H1 (cell line): ENCODE measurements around the gene GALT. TPM values are rescaled to one million over a fixed set of nuclear protein-coding genes. Genes with fewer than 3 reads are reported as not detected.

Source experiments
- CHD7 ChIP-seq: fragments of 300-600 bp; sonication (generic); IDR thresholded peaks from 2 replicates; pipeline ENCODE4 v1.7.1; 2012; ENCODE audit warnings: low read length, moderate library complexity, mild to moderate bottlenecking, inconsistent platforms; ENCODE audit not compliant: insufficient replicate concordance
- CTCF ChIP-seq, 3 experiments: IDR thresholded peaks; 1 replicate in 2 of 3; 2 replicates in 1 of 3; pipeline versions ENCODE4 v1.5.1 to v1.6.1; 2011; ENCODE audit warnings: low read length in 3 of 3, mild to moderate bottlenecking in 3 of 3, inconsistent platforms in 2 of 3, low read depth in 1 of 3, moderate library complexity in 1 of 3; ENCODE audit not compliant: insufficient read depth in 1 of 3; ENCODE audit errors: control extremely low read depth in 1 of 3
- EGR1 ChIP-seq: IDR thresholded peaks from 2 replicates; pipeline ENCODE4 v1.6.1; 2011; ENCODE audit warnings: low read depth, low read length, borderline replicate concordance
- KDM1A ChIP-seq: fragments of 200-600, 300-600 bp; sonication (generic); IDR thresholded peaks from 2 replicates; pipeline ENCODE4 v1.7.1; 2016; ENCODE audit warnings: mild to moderate bottlenecking, low read length, borderline replicate concordance
- RAD21 ChIP-seq, 2 experiments: IDR thresholded peaks in 1 of 2; conservative IDR thresholded peaks in 1 of 2; 2 replicates each; pipeline ENCODE4 v1.6.1; 2011; ENCODE audit warnings: low read depth in 2 of 2, low read length in 2 of 2, improper control_type of control experiment in 1 of 2, inconsistent platforms in 1 of 2, mild to moderate bottlenecking in 1 of 2, moderate library complexity in 1 of 2
- SIRT6 ChIP-seq: IDR thresholded peaks from one replicate; pipeline ENCODE4 v1.7.1; 2012; ENCODE audit warnings: low read length, inconsistent platforms
- polyA plus RNA-seq, 7 experiments: library from polyadenylated mRNA; depleted of rRNA in 3 of 7; stranded (reverse) in 5 of 7; unstranded in 2 of 7; fragments of >200 nt in 5 of 7; fragments of 200-250 nt in 2 of 7; gene quantifications; 1 replicate in 5 of 7; 2 replicates in 1 of 7; 4 replicates in 1 of 7; pipeline versions ENCODE4 v1.2.1 to v1.2.3, GENCODE V29; 2011 to 2013; ENCODE audit warnings: missing spikeins in 2 of 7, mixed read lengths in 2 of 7
- total RNA-seq: library from RNA; stranded (reverse); fragmentation: NEBNext Ultra II Directional; extraction: Animal tissue kit (Norgen Biotek cat#: 25700); gene quantifications from 2 replicates; pipeline ENCODE4 v1.2.1, GENCODE V29; 2021

GALT gene
- total and polyA plus RNA-seq, 2 of the 8 experiments (the other 6 are each of a cell fraction or from before 2014, with no cell fraction given) = 21.9 to 50.6 TPM

- TF ChIP-seq EGR1 (peak; percentile 46; the same call in 1 of the 2 replicates), CTCF (IDR thresholded peaks at IDR 0.05; ENCODE audit: control extremely low read depth in 1 of 3, insufficient read depth in 1 of 3, low read depth in 1 of 3, low read length in 3 of 3) (peak in 2 of 3 experiments; percentile 1 to 33; a peak in 2 of 4 replicates), CHD7 (no peak), KDM1A (0 out of 2 replicates have a peak, but pooled peaks have one; percentile 15), SIRT6 (no peak), RAD21 (IDR thresholded peaks at IDR 0.05 in 1 of 2, conservative IDR thresholded peaks at IDR 0.05 in 1 of 2; ENCODE audit: low read depth in 2 of 2, low read length in 2 of 2) (peak in 1 of 2 experiments; percentile 4; a peak in 1 of 4 replicates)
Measured at GRCh38 chr9:34651876-34652601, 5.6 kb downstream of the GALT start, which contains the start of gene IL11RA (continued).
